HG02973 (cell line): ENCODE data around the gene TBC1D30.

Experiments
- ATAC-seq: cut with Tn5 transposase; IDR thresholded peaks from one replicate; pipeline ENCODE4 v1.9.1; 2021; ENCODE audit warnings: moderate library complexity; ENCODE audit not compliant: unreplicated experiment

The TBC1D30 gene

GRCh38 chr12:64858882-64859605, 34.6 kb downstream of the TBC1D30 start:
- no peak for ATAC-seq

- ATAC-seq = no peak
These were observed 36.1 kb downstream of the TBC1D30 start for GRCh38 chr12:64860446-64860998.

- no peak for ATAC-seq
These were observed 39.9 kb downstream of the TBC1D30 start for GRCh38 chr12:64864319-64864718.

GRCh38 chr12:64875186-64875585, 50.7 kb downstream of the TBC1D30 start:
- ATAC-seq = no peak

- peak; percentile 10 for ATAC-seq
These were observed 52.1 kb downstream of the TBC1D30 start for GRCh38 chr12:64876388-64877071.

GRCh38 chr12:64877363-64878004, 53.0 kb downstream of the TBC1D30 start:
- ATAC-seq = peak; percentile 89

- ATAC-seq = no peak
These were observed 58.2 kb downstream of the TBC1D30 start for GRCh38 chr12:64882687-64883086.

- no peak for ATAC-seq
These were observed 59.1 kb downstream of the TBC1D30 start for GRCh38 chr12:64883264-64884163.

GRCh38 chr12:64884164-64884542, 59.7 kb downstream of the TBC1D30 start:
- no peak for ATAC-seq

GRCh38 chr12:64884728-64885127, 60.3 kb downstream of the TBC1D30 start:
- ATAC-seq = no peak

- no peak for ATAC-seq
These were observed 65.2 kb downstream of the TBC1D30 start for GRCh38 chr12:64889434-64890216.

GRCh38 chr12:64890873-64891468, 66.5 kb downstream of the TBC1D30 start:
- no peak for ATAC-seq

GRCh38 chr12:64891629-64892028, 67.2 kb downstream of the TBC1D30 start:
- ATAC-seq = no peak

- no peak for ATAC-seq
These were observed 68.1 kb downstream of the TBC1D30 start for GRCh38 chr12:64892561-64892960.

GRCh38 chr12:64893961-64894360, 69.5 kb downstream of the TBC1D30 start:
- ATAC-seq = no peak

- no peak for ATAC-seq
These were observed 70.5 kb downstream of the TBC1D30 start for GRCh38 chr12:64894827-64895475.

GRCh38 chr12:64895526-64895925, 71.1 kb downstream of the TBC1D30 start:
- no peak for ATAC-seq

- no peak for ATAC-seq
These were observed 76.1 kb downstream of the TBC1D30 start for GRCh38 chr12:64900540-64900939.
